GM23338 (cell line): ENCODE measurements around the gene SLN.

Experiments used
- CREB1 ChIP-seq: fragments of 250-450 bp; sonication (Bioruptor Pico); IDR thresholded peaks from 2 replicates; pipeline ENCODE4 v1.5.0; 2020; ENCODE audit warnings: low read depth, mild to moderate bottlenecking, moderate library complexity
- CTCF ChIP-seq, 2 experiments: fragments of 200-600 bp in 1 of 2; sonication (generic) in 1 of 2; conservative IDR thresholded peaks; 2 replicates each; pipeline versions ENCODE4 v1.5.1 to v1.6.1; 2016 to 2017; ENCODE audit warnings: antibody characterized with exemption in 2 of 2, low read depth in 2 of 2, mild to moderate bottlenecking in 2 of 2, moderate library complexity in 1 of 2
- EZH2 ChIP-seq: fragments of 200-600 bp; sonication (generic); IDR thresholded peaks from one replicate; pipeline ENCODE4 v1.8.0; 2017; ENCODE audit warnings: antibody characterized with exemption, mild to moderate bottlenecking, low read depth; ENCODE audit not compliant: unreplicated experiment
- TF ChIP-seq, protein P1 (sequence below): IDR thresholded peaks from one replicate; pipeline ENCODE4 v1.6.1; 2018; ENCODE audit warnings: antibody characterized with exemption; ENCODE audit not compliant: unreplicated experiment

DNA sequence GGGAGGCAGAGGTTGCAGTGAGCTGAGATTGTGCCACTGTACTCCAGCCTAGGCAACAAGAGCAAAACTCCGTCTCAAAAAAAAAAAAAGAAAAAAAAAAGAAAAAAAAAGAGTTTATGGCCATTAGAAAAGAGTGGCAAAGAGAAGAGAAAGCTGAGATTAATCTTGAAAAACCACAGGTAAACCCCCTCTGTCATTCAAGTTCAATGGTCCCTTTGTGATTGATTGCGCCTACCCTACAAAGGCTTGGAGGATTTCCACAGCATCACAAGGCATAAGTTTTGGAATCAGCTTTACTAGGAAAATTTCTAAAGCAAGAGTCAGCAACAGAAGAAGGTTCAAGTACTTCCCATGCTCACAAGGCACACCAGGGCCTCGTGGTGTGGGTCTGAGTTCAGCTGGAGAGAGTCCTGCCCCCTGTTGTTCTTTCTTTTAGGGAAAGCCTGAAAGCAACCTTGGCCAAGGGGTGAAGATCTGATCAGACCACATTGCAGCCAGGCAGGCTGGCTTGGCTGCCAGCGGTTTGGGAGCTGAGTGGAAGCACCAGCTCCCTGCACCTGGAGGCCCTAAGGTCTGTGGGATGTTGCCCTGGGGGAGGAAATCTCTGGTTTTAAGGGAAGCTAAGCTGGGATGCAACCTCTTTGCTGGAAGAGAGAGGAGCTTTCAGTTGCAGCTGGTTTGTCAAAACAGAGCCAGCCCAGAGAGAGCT lies 41.8 kb downstream of the SLN start:
- peak in 1 of 2 experiments; percentile 38; a peak in 2 of 4 replicates for TF ChIP-seq CTCF (conservative IDR thresholded peaks at IDR 0.05; ENCODE audit: low read depth in 2 of 2)
- no peak for TF ChIP-seq CREB1
- TF ChIP-seq, protein P1, sequence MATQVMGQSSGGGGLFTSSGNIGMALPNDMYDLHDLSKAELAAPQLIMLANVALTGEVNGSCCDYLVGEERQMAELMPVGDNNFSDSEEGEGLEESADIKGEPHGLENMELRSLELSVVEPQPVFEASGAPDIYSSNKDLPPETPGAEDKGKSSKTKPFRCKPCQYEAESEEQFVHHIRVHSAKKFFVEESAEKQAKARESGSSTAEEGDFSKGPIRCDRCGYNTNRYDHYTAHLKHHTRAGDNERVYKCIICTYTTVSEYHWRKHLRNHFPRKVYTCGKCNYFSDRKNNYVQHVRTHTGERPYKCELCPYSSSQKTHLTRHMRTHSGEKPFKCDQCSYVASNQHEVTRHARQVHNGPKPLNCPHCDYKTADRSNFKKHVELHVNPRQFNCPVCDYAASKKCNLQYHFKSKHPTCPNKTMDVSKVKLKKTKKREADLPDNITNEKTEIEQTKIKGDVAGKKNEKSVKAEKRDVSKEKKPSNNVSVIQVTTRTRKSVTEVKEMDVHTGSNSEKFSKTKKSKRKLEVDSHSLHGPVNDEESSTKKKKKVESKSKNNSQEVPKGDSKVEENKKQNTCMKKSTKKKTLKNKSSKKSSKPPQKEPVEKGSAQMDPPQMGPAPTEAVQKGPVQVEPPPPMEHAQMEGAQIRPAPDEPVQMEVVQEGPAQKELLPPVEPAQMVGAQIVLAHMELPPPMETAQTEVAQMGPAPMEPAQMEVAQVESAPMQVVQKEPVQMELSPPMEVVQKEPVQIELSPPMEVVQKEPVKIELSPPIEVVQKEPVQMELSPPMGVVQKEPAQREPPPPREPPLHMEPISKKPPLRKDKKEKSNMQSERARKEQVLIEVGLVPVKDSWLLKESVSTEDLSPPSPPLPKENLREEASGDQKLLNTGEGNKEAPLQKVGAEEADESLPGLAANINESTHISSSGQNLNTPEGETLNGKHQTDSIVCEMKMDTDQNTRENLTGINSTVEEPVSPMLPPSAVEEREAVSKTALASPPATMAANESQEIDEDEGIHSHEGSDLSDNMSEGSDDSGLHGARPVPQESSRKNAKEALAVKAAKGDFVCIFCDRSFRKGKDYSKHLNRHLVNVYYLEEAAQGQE = no peak
- TF ChIP-seq EZH2 = no peak
